H1 (cell line): ENCODE measurements around the gene NT5C1A.

Experiments
- RAD21 ChIP-seq, 2 experiments: IDR thresholded peaks in 1 of 2; conservative IDR thresholded peaks in 1 of 2; 2 replicates each; pipeline ENCODE4 v1.6.1; 2011; ENCODE audit warnings: low read depth in 2 of 2, low read length in 2 of 2, improper control_type of control experiment in 1 of 2, inconsistent platforms in 1 of 2, mild to moderate bottlenecking in 1 of 2, moderate library complexity in 1 of 2
- TAF1 ChIP-seq: IDR thresholded peaks from 2 replicates; pipeline ENCODE4 v1.6.1; 2011; ENCODE audit warnings: mild to moderate bottlenecking, low read depth, low read length

DNA sequence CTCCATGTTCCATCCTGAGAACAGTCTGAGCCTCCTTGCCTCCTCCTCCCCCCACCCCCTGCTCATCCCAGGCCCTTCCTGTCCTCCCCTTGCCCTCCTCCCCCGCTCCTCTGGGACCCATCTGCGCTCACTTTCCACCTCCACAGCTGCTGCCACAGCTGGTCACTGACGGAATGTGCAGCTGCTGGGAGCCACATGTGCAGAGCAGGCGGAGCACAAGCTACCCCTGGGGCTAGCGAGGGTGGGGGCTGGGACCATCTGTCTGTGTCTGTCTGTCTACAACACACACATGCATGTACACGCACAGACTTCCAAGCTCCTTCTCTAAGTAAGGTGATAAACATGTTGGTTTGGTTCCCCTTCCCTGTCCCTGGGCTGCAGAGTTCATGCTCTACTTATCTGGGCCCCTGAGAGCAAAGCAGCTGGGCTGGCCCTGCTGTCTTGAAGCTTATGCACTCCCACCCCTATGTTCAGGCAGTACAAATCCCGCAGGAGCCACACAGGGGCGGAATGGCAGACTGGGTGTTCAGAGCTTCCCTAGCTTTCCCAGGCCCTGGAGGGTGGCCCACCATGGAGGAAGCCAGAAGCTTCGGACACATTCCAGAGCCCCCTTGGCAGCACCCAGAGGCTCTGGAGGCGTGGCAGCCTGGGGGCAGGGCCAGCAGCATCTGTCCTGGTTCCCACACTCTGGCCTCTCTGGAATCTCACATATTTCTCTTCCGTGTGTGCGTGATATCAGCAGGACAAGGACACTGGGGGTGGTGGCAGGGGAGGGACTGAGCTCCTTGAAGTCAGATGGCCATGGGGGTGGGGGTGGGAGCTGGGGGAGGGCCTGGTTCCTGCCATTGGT lies 25.4 kb downstream of the NT5C1A start:
- TF ChIP-seq TAF1: no peak
- no peak for TF ChIP-seq RAD21 (IDR thresholded peaks at IDR 0.05 in 1 of 2, conservative IDR thresholded peaks at IDR 0.05 in 1 of 2; ENCODE audit: low read depth in 2 of 2, low read length in 2 of 2)
